ENCODE measurements around the gene ZNF277.
A peak's percentile ranks its signal among the peaks of the same experiment; 100 is the strongest.

ZNF277 gene

GRCh38 chr7:112168915-112169314, 37.6 kb upstream of the ZNF277 start:
- Histone ChIP-seq H3K36me3 (ENCODE audit: control insufficient read depth, insufficient read depth, low read length) (peaks cover 8% of the 10 kb centered on the region), H3K9me3 (ENCODE audit: control insufficient read depth, low read length) (no peaks in the 10 kb centered on the region), H3K27ac (ENCODE audit: low read depth, low read length, severe bottlenecking) (no peak overlapping the region), H3K4me1 (ENCODE audit: control insufficient read depth, insufficient read depth, low read length, poor library complexity, severe bottlenecking) (peaks cover 2% of the 10 kb centered on the region), H3K4me3 (ENCODE audit: extremely low read depth, insufficient read depth, low read length, poor library complexity, severe bottlenecking) (no peak overlapping the region)
- 91% methylated on average over 2 of the region's 2 CpGs; no CpG with 5 or more reads in 1 of the 2 experiments for WGBS, 2 experiments (ENCODE audit: insufficient coverage in 2 of 2)

DNA sequence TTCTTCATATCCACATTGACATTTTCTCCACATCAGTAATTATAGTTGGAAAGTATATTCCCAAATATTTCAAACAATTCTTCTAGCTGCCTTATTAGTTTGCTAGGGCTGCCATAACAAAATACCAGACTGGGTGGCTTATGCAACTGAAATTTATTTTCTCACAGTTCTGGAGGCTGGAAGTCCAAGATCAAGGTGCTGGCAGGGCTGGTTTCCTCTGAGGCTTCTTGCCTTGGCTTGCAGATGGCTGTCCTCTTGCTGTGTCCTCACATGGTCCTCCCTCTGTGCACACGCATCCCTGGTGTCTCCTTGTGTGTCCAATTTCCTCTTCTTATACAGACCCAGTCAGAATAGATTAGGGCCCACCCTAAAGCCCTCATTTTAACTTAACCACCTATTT, 34.8 kb upstream of the ZNF277 start:
- Histone ChIP-seq H3K27ac (ENCODE audit: low read depth, low read length, severe bottlenecking) (no peak overlapping the region), H3K4me3 (ENCODE audit: extremely low read depth, insufficient read depth, low read length, poor library complexity, severe bottlenecking) (no peak overlapping the region), H3K9me3 (ENCODE audit: control insufficient read depth, low read length) (no peaks in the 10 kb centered on the region), H3K36me3 (ENCODE audit: control insufficient read depth, insufficient read depth, low read length) (peaks cover 8% of the 10 kb centered on the region), H3K4me1 (ENCODE audit: control insufficient read depth, insufficient read depth, low read length, poor library complexity, severe bottlenecking) (no peaks in the 10 kb centered on the region)
- 60 to 100% methylated on average over 1 of the region's 1 CpG for WGBS, 2 experiments (ENCODE audit: insufficient coverage in 2 of 2)

GRCh38 chr7:112172870-112173567, 33.5 kb upstream of the ZNF277 start:
- no peaks in the 10 kb centered on the region for H3K4me1 ChIP-seq (ENCODE audit: control insufficient read depth, insufficient read depth, low read length, poor library complexity, severe bottlenecking)
- 94 to 100% methylated on average over 3 to 8 of the region's 8 CpGs for WGBS, 2 experiments (ENCODE audit: insufficient coverage in 2 of 2)
- no peak overlapping the region for H3K4me3 ChIP-seq (ENCODE audit: extremely low read depth, insufficient read depth, low read length, poor library complexity, severe bottlenecking)
- H3K27ac ChIP-seq (ENCODE audit: low read depth, low read length, severe bottlenecking), result peak overlapping the region; percentile 46
- no peaks in the 10 kb centered on the region for H3K9me3 ChIP-seq (ENCODE audit: control insufficient read depth, low read length)
- H3K36me3 ChIP-seq (ENCODE audit: control insufficient read depth, insufficient read depth, low read length), result peaks cover 8% of the 10 kb centered on the region

GRCh38 chr7:112173568-112173905, 33.0 kb upstream of the ZNF277 start:
- Histone ChIP-seq H3K4me3 (ENCODE audit: extremely low read depth, insufficient read depth, low read length, poor library complexity, severe bottlenecking) (no peak overlapping the region), H3K27ac (ENCODE audit: low read depth, low read length, severe bottlenecking) (peak overlapping the region; percentile 46), H3K9me3 (ENCODE audit: control insufficient read depth, low read length) (no peaks in the 10 kb centered on the region), H3K36me3 (ENCODE audit: control insufficient read depth, insufficient read depth, low read length) (peaks cover 8% of the 10 kb centered on the region), H3K4me1 (ENCODE audit: control insufficient read depth, insufficient read depth, low read length, poor library complexity, severe bottlenecking) (no peaks in the 10 kb centered on the region)
- WGBS, 2 experiments (ENCODE audit: insufficient coverage in 2 of 2), result 78 to 95% methylated on average over 4 of the region's 4 CpGs

GRCh38 chr7:112174192-112174591, 32.3 kb upstream of the ZNF277 start:
- no peak overlapping the region for H3K27ac ChIP-seq (ENCODE audit: low read depth, low read length, severe bottlenecking)
- no peaks in the 10 kb centered on the region for H3K9me3 ChIP-seq (ENCODE audit: control insufficient read depth, low read length)
- 92 to 95% methylated on average over 2 of the region's 3 CpGs for WGBS, 2 experiments (ENCODE audit: insufficient coverage in 2 of 2)
- H3K36me3 ChIP-seq (ENCODE audit: control insufficient read depth, insufficient read depth, low read length), result peaks cover 8% of the 10 kb centered on the region
- H3K4me1 ChIP-seq (ENCODE audit: control insufficient read depth, insufficient read depth, low read length, poor library complexity, severe bottlenecking), result no peaks in the 10 kb centered on the region
- no peak overlapping the region for H3K4me3 ChIP-seq (ENCODE audit: extremely low read depth, insufficient read depth, low read length, poor library complexity, severe bottlenecking)

GRCh38 chr7:112176241-112176640, 30.3 kb upstream of the ZNF277 start:
- no peaks in the 10 kb centered on the region for H3K4me1 ChIP-seq (ENCODE audit: control insufficient read depth, insufficient read depth, low read length, poor library complexity, severe bottlenecking)
- H3K36me3 ChIP-seq (ENCODE audit: control insufficient read depth, insufficient read depth, low read length), result peaks cover 8% of the 10 kb centered on the region
- H3K4me3 ChIP-seq (ENCODE audit: extremely low read depth, insufficient read depth, low read length, poor library complexity, severe bottlenecking), result no peak overlapping the region
- no peaks in the 10 kb centered on the region for H3K9me3 ChIP-seq (ENCODE audit: control insufficient read depth, low read length)
- WGBS, 2 experiments (ENCODE audit: insufficient coverage in 2 of 2), result 80% methylated on average over 1 of the region's 2 CpGs
- no peak overlapping the region for H3K27ac ChIP-seq (ENCODE audit: low read depth, low read length, severe bottlenecking)

DNA sequence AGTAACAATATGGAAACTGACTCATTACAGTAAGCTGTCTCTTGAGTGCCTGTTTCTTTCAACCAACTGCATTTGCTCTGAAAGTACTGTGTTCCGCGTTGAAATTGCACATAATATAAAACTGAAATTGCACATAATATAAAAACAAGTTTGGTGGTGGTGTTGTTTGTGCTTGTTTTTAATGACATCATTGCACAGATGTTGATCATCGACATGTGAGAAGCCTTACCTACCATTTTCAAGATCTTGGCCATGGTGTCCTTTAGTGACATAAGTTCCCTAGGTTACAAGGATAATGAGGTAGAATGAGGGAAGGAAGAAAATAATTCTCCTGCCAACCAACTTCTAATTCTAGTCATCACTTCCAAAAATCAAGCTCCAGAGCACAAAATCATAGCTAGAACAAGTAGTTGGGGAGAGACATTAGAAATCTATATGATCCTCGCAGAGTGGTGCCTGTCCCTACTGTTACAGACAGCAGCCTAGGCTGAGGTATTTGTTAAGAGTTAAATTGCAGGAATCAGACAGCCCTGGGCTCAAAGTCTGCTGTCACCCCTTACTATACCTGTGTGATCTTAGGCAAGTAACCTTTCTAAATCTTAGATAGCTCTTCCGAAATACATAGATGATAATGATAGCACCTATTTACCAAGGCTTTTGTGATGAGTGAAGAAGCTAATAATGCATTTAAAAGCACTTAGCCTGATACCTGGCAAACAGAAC, 29.6 kb upstream of the ZNF277 start:
- Histone ChIP-seq H3K9me3 (ENCODE audit: control insufficient read depth, low read length) (no peaks in the 10 kb centered on the region), H3K27ac (ENCODE audit: low read depth, low read length, severe bottlenecking) (no peak overlapping the region), H3K4me3 (ENCODE audit: extremely low read depth, insufficient read depth, low read length, poor library complexity, severe bottlenecking) (no peak overlapping the region), H3K4me1 (ENCODE audit: control insufficient read depth, insufficient read depth, low read length, poor library complexity, severe bottlenecking) (no peaks in the 10 kb centered on the region), H3K36me3 (ENCODE audit: control insufficient read depth, insufficient read depth, low read length) (peaks cover 3% of the 10 kb centered on the region)
- WGBS, 2 experiments (ENCODE audit: insufficient coverage in 2 of 2), result 78% methylated on average over 1 of the region's 5 CpGs; no CpG with 5 or more reads in 1 of the 2 experiments

DNA sequence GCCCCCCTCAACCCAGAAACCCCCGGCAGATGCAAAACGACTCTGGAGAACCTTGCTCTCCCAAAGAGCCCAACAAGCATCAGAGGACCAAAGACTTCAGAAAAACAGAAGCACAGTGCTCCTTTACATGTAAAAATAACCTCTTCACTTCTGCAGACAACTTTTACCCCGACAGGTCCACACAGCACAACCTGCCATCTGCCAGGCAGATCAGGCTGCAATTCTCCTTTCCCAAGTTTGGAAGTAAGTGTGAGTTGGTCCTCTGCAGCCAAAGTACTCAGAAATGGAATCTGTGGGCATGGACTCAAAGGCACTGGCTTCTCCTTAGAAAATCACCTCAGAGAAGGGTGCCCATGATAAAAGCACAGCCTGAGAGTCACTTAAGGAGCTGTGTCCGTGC, 26.3 kb upstream of the ZNF277 start:
- 100% methylated on average over 1 of the region's 4 CpGs; no CpG with 5 or more reads in 1 of the 2 experiments for WGBS, 2 experiments (ENCODE audit: insufficient coverage in 2 of 2)
- H3K4me1 ChIP-seq (ENCODE audit: control insufficient read depth, insufficient read depth, low read length, poor library complexity, severe bottlenecking), result peaks cover 10% of the 10 kb centered on the region

DNA sequence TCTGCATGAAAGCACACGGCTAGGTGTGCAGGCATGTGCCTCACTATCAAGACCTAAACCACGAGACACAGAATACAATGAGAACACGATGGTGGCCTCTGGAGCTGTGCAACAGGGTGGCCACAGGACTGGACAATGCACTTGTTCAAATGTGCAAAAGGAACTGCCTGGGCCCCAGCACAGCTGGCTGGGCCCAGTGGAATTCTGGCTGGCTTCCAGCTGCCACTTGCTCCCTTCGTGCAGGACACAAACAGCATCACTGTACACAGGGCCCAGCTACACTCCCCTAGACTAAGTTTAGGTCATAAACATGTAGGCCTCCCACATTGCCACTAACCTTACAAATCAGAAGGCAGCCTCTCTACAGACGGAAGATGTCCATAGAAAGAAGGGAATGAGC, 23.7 kb upstream of the ZNF277 start:
- Histone ChIP-seq H3K4me3 (ENCODE audit: extremely low read depth, insufficient read depth, low read length, poor library complexity, severe bottlenecking) (no peak overlapping the region), H3K4me1 (ENCODE audit: control insufficient read depth, insufficient read depth, low read length, poor library complexity, severe bottlenecking) (peaks cover 21% of the 10 kb centered on the region), H3K27ac (ENCODE audit: low read depth, low read length, severe bottlenecking) (no peak overlapping the region), H3K9me3 (ENCODE audit: control insufficient read depth, low read length) (no peaks in the 10 kb centered on the region), H3K36me3 (ENCODE audit: control insufficient read depth, insufficient read depth, low read length) (no peaks in the 10 kb centered on the region)
- WGBS, 2 experiments (ENCODE audit: insufficient coverage in 2 of 2), result 89 to 98% methylated on average over 3 to 4 of the region's 5 CpGs

More for the DNA sequence above, 26.3 kb upstream of the ZNF277 start:
- Histone ChIP-seq H3K4me3 (ENCODE audit: extremely low read depth, insufficient read depth, low read length, poor library complexity, severe bottlenecking) (no peak overlapping the region), H3K27ac (ENCODE audit: low read depth, low read length, severe bottlenecking) (no peak overlapping the region), H3K9me3 (ENCODE audit: control insufficient read depth, low read length) (no peaks in the 10 kb centered on the region), H3K36me3 (ENCODE audit: control insufficient read depth, insufficient read depth, low read length) (no peaks in the 10 kb centered on the region)

GRCh38 chr7:112183266-112183665, 23.2 kb upstream of the ZNF277 start:
- WGBS, 2 experiments (ENCODE audit: insufficient coverage in 2 of 2), result 83% methylated on average over 1 of the region's 1 CpG; no CpG with 5 or more reads in 1 of the 2 experiments
- no peak overlapping the region for H3K4me3 ChIP-seq (ENCODE audit: extremely low read depth, insufficient read depth, low read length, poor library complexity, severe bottlenecking)
- no peaks in the 10 kb centered on the region for H3K9me3 ChIP-seq (ENCODE audit: control insufficient read depth, low read length)
- peaks cover 21% of the 10 kb centered on the region for H3K4me1 ChIP-seq (ENCODE audit: control insufficient read depth, insufficient read depth, low read length, poor library complexity, severe bottlenecking)
- no peaks in the 10 kb centered on the region for H3K36me3 ChIP-seq (ENCODE audit: control insufficient read depth, insufficient read depth, low read length)
- H3K27ac ChIP-seq (ENCODE audit: low read depth, low read length, severe bottlenecking), result no peak overlapping the region

- Histone ChIP-seq H3K4me3 (ENCODE audit: extremely low read depth, insufficient read depth, low read length, poor library complexity, severe bottlenecking) (no peak overlapping the region), H3K4me1 (ENCODE audit: control insufficient read depth, insufficient read depth, low read length, poor library complexity, severe bottlenecking) (peaks cover 21% of the 10 kb centered on the region), H3K27ac (ENCODE audit: low read depth, low read length, severe bottlenecking) (no peak overlapping the region), H3K36me3 (ENCODE audit: control insufficient read depth, insufficient read depth, low read length) (no peaks in the 10 kb centered on the region), H3K9me3 (ENCODE audit: control insufficient read depth, low read length) (no peaks in the 10 kb centered on the region)
- WGBS, 2 experiments (ENCODE audit: insufficient coverage in 2 of 2), result 93 to 100% methylated on average over 2 of the region's 2 CpGs
These were observed 22.0 kb upstream of the ZNF277 start for GRCh38 chr7:112184455-112184854.

All from mesodermal cell (in vitro differentiated cells).